Natural killer cell (primary cell): ENCODE results near the gene RAET1E. TPM values are rescaled to one million over a fixed set of nuclear protein-coding genes. Genes with fewer than 3 reads are reported as not detected.

ENCODE experiments used
- ATAC-seq, 3 donors: fragments of 150-1000 bp in 2 of 3; fragments of 200-7000 bp in 1 of 3; cut with Tn5 transposase; 1 replicate in 1 of 3; 2 replicates in 2 of 3; pipeline ENCODE4 v1.10.0; 2021; ENCODE audit warnings: mild to moderate bottlenecking in 2 of 3, moderate library complexity in 2 of 3
- DNase-seq, 2 donors: peaks; one replicate each; pipeline versions ENCODE4 v3.0.0 to v3.0.0-alpha.2; 2013 to 2021; ENCODE audit warnings: mixed read lengths in 1 of 2
- H3K27ac ChIP-seq: one replicate; pipeline ENCODE4 v1.5.1; 2013; ENCODE audit warnings: mild to moderate bottlenecking, low read length
- H3K27me3 ChIP-seq: one replicate; pipeline ENCODE4 v1.6.1; 2013; ENCODE audit warnings: low read length; ENCODE audit not compliant: control insufficient read depth, insufficient read depth
- H3K36me3 ChIP-seq: one replicate; pipeline ENCODE4 v1.6.1; 2013; ENCODE audit warnings: low read length; ENCODE audit not compliant: control insufficient read depth, insufficient read depth
- H3K4me1 ChIP-seq: one replicate; pipeline ENCODE4 v1.6.1; 2013; ENCODE audit warnings: low read length; ENCODE audit not compliant: control insufficient read depth, insufficient read depth
- H3K4me3 ChIP-seq: one replicate; pipeline ENCODE4 v1.5.1; 2013; ENCODE audit warnings: low read length
- H3K9me3 ChIP-seq: one replicate; pipeline ENCODE4 v1.6.1; 2013; ENCODE audit warnings: low read length; ENCODE audit not compliant: control insufficient read depth, insufficient read depth
- H3K27ac Mint-ChIP-seq, 2 donors: one replicate each; pipeline ENCODE4 v1.8.0; 2022; ENCODE audit warnings: mild to moderate bottlenecking in 2 of 2, mixed read lengths in 2 of 2, moderate library complexity in 1 of 2
- H3K27me3 Mint-ChIP-seq, 2 donors: one replicate each; pipeline ENCODE4 v1.8.0; 2022; ENCODE audit warnings: low read depth in 2 of 2, mixed read lengths in 2 of 2
- H3K36me3 Mint-ChIP-seq: one replicate; pipeline ENCODE4 v1.8.0; 2022; ENCODE audit warnings: mixed read lengths
- H3K4me1 Mint-ChIP-seq, 2 donors: one replicate each; pipeline ENCODE4 v1.8.0; 2022; ENCODE audit warnings: mixed read lengths in 2 of 2
- H3K4me3 Mint-ChIP-seq: one replicate; pipeline ENCODE4 v1.8.0; 2022; ENCODE audit warnings: mild to moderate bottlenecking, moderate library complexity, mixed read lengths
- H3K9me3 Mint-ChIP-seq, 2 donors: one replicate each; pipeline ENCODE4 v1.8.0; 2022; ENCODE audit warnings: mixed read lengths in 2 of 2
- WGBS: methylation state at CpG from one replicate; pipeline ENCODE4 v1.1.7; 2013; ENCODE audit warnings: missing lambda C conversion rate; ENCODE audit not compliant: insufficient coverage; 5-methylcytosine and 5-hydroxymethylcytosine counted together
- intact Hi-C: fragments of 100-400 bp; cut with micrococcal nuclease; formaldehyde crosslinking; loops from one replicate; pipeline ENCODE4 v1.14.2; 2022
- total RNA-seq, 4 donors: library from RNA; stranded (reverse); fragments of 120-200 nt in 1 of 4; gene quantifications; one replicate each; pipeline versions ENCODE4 v1.2.3 to v1.2.4, GENCODE V29; 2013 to 2022
- TF ChIP-seq, protein P1 (sequence below): fragments of 200-600 bp; IDR thresholded peaks from one replicate; pipeline ENCODE4 v1.8.0; 2022; ENCODE audit warnings: antibody characterized with exemption

RAET1E gene
- total RNA-seq, 3 donors from 2014 or later (not counting 1 experiment from before 2014, with no cell fraction given), result not detected

DNA sequence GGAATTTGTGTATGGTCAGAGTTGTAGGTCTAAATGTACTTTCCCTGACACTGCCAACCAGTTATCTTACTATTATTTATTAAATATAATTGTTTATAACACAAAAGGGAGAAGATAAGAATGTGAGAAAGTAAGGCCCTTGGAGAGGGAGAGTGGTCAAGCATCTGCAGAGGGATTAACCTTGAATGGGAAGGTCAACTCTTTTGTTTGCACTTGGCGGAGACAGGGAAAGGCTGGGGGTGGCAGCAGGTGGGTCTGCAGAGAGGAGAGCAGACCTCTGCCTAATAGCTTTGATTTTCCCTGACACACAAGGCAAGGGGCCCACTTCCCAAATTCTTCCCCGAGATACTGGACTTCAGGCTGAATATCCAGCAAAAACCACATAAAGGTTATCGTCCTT is 38.0 kb downstream of the RAET1E start:
- H3K9me3 Mint-ChIP-seq, result no peaks in the 10 kb centered on the region
- WGBS, result 89% methylated on average over 3 of the region's 3 CpGs
- peaks cover 0 to 5% of the 10 kb centered on the region in 2 donors for H3K4me1 Mint-ChIP-seq
- ATAC-seq (no peak), DNase-seq (no peak)
- Histone ChIP-seq H3K36me3 (no peaks in the 10 kb centered on the region), H3K4me3 (no peak overlapping the region), H3K4me1 (peaks cover 13% of the 10 kb centered on the region), H3K27ac (no peak overlapping the region), H3K27me3 (peaks cover 2% of the 10 kb centered on the region), H3K9me3 (no peaks in the 10 kb centered on the region)
- TF ChIP-seq, protein P1, sequence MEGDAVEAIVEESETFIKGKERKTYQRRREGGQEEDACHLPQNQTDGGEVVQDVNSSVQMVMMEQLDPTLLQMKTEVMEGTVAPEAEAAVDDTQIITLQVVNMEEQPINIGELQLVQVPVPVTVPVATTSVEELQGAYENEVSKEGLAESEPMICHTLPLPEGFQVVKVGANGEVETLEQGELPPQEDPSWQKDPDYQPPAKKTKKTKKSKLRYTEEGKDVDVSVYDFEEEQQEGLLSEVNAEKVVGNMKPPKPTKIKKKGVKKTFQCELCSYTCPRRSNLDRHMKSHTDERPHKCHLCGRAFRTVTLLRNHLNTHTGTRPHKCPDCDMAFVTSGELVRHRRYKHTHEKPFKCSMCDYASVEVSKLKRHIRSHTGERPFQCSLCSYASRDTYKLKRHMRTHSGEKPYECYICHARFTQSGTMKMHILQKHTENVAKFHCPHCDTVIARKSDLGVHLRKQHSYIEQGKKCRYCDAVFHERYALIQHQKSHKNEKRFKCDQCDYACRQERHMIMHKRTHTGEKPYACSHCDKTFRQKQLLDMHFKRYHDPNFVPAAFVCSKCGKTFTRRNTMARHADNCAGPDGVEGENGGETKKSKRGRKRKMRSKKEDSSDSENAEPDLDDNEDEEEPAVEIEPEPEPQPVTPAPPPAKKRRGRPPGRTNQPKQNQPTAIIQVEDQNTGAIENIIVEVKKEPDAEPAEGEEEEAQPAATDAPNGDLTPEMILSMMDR, result no peak
- no peaks in the 10 kb centered on the region for H3K36me3 Mint-ChIP-seq
- peaks cover 22 to 50% of the 10 kb centered on the region in 2 donors for H3K27me3 Mint-ChIP-seq
- no peak overlapping the region for H3K27ac Mint-ChIP-seq
- H3K4me3 Mint-ChIP-seq, result no peak overlapping the region
- intact Hi-C loops, result loop anchor here (10.0 kb wide), 1 partner anchor 295 kb away; the partner anchor contains the start of gene GINM1

DNA sequence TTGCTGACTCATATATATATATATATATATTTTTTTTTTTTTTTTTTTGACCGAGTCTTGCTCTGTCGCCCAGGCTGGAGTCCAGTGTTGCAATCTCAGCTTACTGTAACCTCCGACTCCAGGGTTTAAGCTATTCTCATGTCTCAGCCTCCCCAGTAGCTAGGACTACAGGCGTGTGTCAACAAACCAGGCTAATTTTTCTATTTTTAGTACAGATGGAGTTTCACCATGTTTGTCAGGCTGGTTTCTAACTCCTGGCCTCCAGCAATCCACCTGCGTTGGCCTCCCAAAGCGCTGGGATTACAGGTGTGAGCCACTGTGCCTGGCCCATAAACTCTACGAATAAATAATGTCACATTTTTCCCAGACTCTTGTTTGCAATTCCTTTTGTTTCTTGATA is 38.5 kb downstream of the RAET1E start:
- Histone ChIP-seq H3K4me1 (peaks cover 8% of the 10 kb centered on the region), H3K36me3 (no peaks in the 10 kb centered on the region), H3K27ac (no peak overlapping the region), H3K9me3 (no peaks in the 10 kb centered on the region), H3K4me3 (no peak overlapping the region), H3K27me3 (peaks cover 2% of the 10 kb centered on the region)
- DNase-seq (no peak), ATAC-seq (no peak)
- intact Hi-C loops, result no loop called here
- no peak overlapping the region for H3K4me3 Mint-ChIP-seq
- H3K36me3 Mint-ChIP-seq, result no peaks in the 10 kb centered on the region
- H3K27ac Mint-ChIP-seq, result no peak overlapping the region
- WGBS, result 97% methylated on average over 6 of the region's 7 CpGs
- H3K27me3 Mint-ChIP-seq, result peaks cover 28 to 55% of the 10 kb centered on the region in 2 donors
- TF ChIP-seq, protein P1, result no peak
- peaks cover 0 to 5% of the 10 kb centered on the region in 2 donors for H3K4me1 Mint-ChIP-seq
- H3K9me3 Mint-ChIP-seq, result no peaks in the 10 kb centered on the region

DNA sequence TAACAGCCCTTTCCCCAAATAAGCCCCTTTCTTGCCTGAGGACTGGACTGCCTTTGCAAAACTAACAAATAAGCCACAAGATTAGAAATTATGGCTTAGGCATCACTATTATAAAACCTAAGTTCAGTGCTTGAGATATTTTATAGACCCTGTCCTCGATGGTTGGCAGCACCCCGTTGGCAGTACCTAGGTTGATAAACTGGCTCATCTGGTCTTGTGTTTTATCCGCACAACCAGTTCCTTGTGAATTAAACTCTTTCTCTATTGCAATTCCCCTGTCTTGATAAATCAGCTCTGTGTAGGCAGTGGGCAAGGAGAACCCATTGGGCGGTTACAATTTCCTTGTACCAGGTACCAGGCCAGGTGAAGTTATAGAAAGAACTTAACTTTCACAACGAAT is 40.4 kb downstream of the RAET1E start:
- Histone ChIP-seq H3K4me1 (peaks cover 11% of the 10 kb centered on the region), H3K27ac (no peak overlapping the region), H3K9me3 (no peaks in the 10 kb centered on the region), H3K27me3 (no peaks in the 10 kb centered on the region), H3K4me3 (no peak overlapping the region), H3K36me3 (no peaks in the 10 kb centered on the region)
- TF ChIP-seq, protein P1, result no peak
- WGBS, result 97% methylated on average over 5 of the region's 5 CpGs
- H3K36me3 Mint-ChIP-seq, result no peaks in the 10 kb centered on the region
- DNase-seq (no peak), ATAC-seq (no peak)
- H3K27ac Mint-ChIP-seq, result no peak overlapping the region
- H3K4me3 Mint-ChIP-seq, result no peak overlapping the region
- H3K9me3 Mint-ChIP-seq, result no peaks in the 10 kb centered on the region
- intact Hi-C loops, result no loop called here
- peaks cover 27 to 56% of the 10 kb centered on the region in 2 donors for H3K27me3 Mint-ChIP-seq
- H3K4me1 Mint-ChIP-seq, result peaks cover 4 to 6% of the 10 kb centered on the region in 2 donors

DNA sequence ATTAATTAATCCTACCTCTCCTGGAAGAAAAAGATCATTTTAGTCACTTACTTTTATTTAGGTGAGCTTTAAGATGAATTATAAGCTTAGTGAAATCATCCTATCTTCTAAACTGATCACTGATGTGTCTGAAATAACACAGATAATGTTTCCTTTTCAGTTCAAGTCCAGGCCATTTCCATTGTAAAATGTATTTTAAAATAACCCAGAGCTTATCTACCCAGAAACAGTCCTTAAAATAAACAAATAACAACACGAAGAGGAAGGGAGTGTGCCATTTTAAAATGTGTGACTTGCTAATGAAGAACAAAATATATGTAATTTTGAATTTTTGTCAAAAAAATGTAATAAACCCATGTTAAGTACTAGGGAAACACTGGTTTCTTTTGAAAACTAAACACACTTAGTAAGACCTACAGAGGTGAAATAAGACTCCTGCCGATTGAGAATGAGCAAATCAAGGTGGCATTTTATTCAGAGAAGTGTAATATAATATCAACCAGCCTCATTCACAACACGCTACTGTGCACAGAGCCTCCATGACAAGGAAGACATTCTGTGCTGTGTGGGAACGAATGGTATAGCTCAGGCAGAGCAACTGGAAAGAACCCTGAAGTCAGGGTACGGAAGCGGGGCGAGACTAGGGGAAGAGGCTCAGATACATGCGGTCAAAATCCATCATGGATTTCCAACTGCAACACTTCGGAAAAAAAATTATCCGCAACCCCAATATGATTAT is 41.5 kb downstream of the RAET1E start:
- Histone ChIP-seq H3K27ac (no peak overlapping the region), H3K4me3 (no peak overlapping the region), H3K9me3 (no peaks in the 10 kb centered on the region), H3K27me3 (no peaks in the 10 kb centered on the region), H3K4me1 (peaks cover 15% of the 10 kb centered on the region), H3K36me3 (no peaks in the 10 kb centered on the region)
- H3K4me3 Mint-ChIP-seq, result no peak overlapping the region
- TF ChIP-seq, protein P1, result no peak
- no peaks in the 10 kb centered on the region for H3K9me3 Mint-ChIP-seq
- H3K4me1 Mint-ChIP-seq, result peaks cover 8 to 13% of the 10 kb centered on the region in 2 donors
- no peak for DNase-seq
- ATAC-seq, result no peak
- no peaks in the 10 kb centered on the region for H3K36me3 Mint-ChIP-seq
- peaks cover 31 to 55% of the 10 kb centered on the region in 2 donors for H3K27me3 Mint-ChIP-seq
- no peak overlapping the region for H3K27ac Mint-ChIP-seq
- WGBS, result 93% methylated on average over 8 of the region's 10 CpGs
- intact Hi-C loops, result no loop called here
